NCI-H146 treated with DMSO at 0.1 percent for 48 hours (cell line): ENCODE measurements around the gene TUBA3E.
"Not testable (repeated sequence)": the region's sequence is repeated elsewhere in the genome, so short reads cannot be mapped to it uniquely, and the experiment has no call there.

Source experiments
- DNase-seq: peaks from one replicate; lab custom pipeline; 2025; ENCODE audit not compliant: unreplicated experiment; lab: John Stamatoyannopoulos, UW

The TUBA3E gene

GRCh38 chr2:130198343-130198742, at the start of gene TUBA3E:
TSS of gene TUBA3E (minus strand) at chr2:130198439. CDS start at chr2:130198360, 79 bp downstream.
- DNase-seq = no peak

DNA sequence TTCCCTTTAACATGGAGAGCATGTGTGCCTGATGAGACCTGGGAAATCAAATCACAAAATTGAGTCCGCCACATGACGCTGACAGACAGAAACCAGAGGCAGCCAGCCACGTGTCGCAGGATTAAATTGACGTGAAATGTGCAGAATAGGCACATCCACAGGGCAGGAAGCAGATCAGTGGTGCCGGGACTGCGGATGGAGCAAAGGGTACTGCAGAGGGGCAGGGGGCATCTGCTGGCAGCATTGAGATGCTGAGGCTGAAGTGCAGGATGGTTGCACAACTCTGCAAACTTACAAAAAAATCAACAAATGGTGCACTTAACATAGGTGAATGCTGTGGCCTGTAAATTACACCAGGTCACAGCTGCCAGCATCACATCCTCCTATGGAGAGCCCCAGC, 48.2 kb upstream of the TUBA3E start:
- DNase-seq = no peak

DNA sequence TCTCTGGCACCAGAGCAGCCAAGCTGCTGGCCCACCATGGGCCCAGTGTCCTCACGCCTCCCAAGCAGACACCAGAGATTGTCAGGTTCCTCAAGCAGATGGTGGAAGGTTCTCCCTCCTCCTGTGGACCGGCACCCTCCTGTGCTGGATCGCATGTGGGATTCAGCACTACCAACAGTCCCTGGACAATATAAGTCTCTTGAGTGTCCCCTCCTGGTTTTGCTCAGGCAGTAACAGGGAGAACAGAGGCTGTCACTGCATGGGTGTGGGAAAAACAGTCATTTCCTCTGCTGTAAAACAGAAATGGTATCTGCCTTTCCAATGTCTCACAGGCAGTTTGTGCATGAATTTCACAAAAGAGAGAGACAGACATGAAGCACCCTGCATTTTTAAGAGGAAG, 47.7 kb upstream of the TUBA3E start:
- no peak for DNase-seq

DNA sequence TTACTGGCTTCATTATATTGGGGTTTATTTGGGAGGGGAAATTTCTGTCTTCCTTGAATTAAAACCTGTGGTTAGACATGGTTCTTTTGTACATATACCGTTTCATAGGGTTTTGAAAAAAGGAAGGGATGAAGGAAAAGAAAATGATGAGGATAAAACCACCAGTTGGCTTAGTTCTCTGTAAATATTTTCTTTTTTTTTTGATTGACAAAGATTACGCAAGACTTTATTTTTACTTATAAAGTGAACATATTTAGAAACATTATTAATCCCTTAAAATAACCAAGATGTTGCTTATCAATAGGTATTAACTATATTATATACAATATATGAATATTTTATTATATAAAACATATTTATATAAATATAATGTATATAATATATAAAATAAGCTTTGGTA, 45.1 kb upstream of the TUBA3E start:
- DNase-seq = no peak

GRCh38 chr2:130241041-130241707, 42.9 kb upstream of the TUBA3E start:
- DNase-seq = no peak

GRCh38 chr2:130239581-130239980, 41.3 kb upstream of the TUBA3E start:
- DNase-seq = not testable (repeated sequence)

DNA sequence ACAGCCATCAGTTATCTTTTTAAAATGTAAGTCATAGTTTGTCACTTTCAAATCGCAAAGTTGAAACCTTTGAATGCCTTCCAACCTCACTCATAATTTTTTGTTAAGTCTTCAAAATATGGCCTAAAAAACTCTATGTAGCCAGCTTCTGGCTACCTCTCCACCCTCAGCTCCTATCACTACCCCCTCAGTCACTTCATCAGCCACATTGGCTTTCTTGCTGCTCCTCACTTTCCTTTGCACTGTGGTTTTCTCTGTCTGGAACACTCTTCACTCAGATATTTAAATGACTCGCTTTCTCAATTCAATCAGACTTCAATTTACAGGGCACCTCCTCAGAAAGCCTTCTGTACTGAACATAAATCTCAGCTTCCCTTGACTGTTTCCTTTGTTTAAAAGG, 34.8 kb upstream of the TUBA3E start:
- DNase-seq = not testable (repeated sequence)

DNA sequence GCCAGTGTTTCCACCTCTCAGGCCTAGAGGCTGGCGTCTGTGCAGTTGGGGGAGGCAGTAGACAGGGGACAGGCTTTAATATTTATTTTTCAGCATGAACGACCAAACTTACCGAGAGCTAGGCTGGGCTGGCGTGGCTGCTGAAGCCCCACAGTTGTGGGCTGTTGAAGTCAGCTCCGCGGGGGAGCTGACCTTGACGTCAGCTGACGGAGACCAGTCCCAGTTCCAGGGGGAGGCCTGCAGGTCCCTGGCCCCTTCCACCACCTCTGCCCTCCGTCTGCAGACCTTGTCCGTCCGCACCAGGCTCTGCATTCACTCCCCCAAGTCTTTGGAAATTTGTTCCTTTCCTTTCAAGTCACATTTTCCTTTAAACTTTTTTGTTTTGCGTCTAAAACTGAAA, 33.4 kb upstream of the TUBA3E start:
- DNase-seq = no peak

- not testable (repeated sequence) for DNase-seq
These were observed 32.7 kb upstream of the TUBA3E start for GRCh38 chr2:130230907-130231306.

GRCh38 chr2:130230376-130230775, 32.1 kb upstream of the TUBA3E start:
- DNase-seq = not testable (repeated sequence)

GRCh38 chr2:130229161-130229510, 30.9 kb upstream of the TUBA3E start:
- DNase-seq = not testable (repeated sequence)

DNA sequence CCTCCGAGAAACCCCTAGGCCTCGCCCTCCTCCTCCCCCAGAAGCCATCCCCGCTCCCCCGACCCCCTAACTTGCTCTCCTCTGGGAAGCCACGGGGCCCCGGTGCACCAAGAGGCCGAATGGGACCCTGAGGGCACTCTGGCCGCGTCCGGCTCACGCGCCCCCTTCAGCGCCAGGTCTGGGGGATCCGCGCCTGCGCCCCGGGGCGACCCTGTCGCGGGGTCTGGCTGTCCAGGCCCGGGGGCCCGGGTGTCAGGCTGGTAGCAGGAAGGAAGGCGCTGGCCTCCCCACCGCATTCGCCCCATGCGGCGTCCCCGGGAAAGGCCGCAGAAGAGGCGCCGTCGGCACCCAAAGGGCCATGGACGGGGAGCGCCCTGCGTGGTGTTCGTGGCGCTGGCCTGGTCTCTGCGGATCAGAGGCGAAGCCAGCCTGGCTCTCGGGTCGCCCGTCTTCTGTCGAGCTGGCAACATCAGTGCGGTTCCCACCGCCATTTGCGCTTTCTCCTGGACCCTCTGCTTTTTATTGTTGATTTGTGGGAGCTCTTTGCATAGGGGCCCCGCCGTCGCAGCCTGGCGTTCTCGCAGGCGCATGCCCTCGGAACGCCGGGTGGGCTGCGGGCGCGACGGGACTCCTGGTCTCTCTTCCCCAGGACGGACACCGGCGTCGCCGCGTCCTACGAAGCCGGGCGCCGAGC, 30.4 kb upstream of the TUBA3E start:
- DNase-seq = not testable (repeated sequence)

DNA sequence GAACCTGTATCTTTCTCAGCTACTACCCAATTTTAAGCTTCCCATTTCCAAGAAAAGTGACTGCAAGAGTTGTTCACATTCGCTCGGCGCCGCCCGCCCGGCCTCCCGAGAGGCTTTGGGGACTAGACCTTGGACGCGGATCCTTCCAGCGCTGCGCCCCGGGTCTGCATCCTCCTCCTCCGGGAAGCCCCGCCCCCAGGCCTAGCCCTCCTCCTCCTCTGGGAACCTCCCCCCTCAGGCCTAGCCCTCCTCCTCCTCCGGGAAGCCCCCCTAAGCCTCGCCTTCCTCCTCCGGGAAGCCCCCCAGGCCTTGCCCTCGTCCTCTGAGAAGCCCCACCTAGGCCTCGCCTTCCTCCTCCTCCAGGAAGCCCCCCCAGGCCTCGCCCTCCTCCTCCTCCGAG, 29.8 kb upstream of the TUBA3E start:
- DNase-seq = not testable (repeated sequence)

DNA sequence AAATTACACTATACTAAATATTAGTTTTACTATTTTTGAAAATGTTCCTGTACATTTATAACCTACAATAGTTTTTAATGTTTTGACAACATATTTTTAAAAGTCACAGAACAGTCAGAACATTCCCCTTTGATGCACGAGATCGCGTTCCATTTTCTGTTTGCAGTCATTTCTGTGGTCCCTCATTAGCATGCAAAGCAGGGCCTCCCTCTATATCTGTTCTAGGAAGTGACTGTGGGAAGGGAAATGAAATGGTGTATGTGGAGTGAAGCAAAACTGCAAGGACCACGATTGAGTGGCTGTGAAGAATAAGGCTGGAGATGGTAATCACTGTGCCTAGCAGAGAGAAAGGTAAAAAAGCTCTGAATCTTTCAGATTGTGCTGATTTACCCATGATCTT, 24.3 kb upstream of the TUBA3E start:
- DNase-seq = not testable (repeated sequence)

- DNase-seq = not testable (repeated sequence)
These were observed 22.3 kb upstream of the TUBA3E start for GRCh38 chr2:130220505-130220904.

- not testable (repeated sequence) for DNase-seq
These were observed 20.9 kb upstream of the TUBA3E start for GRCh38 chr2:130219147-130219546.

GRCh38 chr2:130207051-130207450, 8.8 kb upstream of the TUBA3E start:
- DNase-seq = not testable (repeated sequence)

DNA sequence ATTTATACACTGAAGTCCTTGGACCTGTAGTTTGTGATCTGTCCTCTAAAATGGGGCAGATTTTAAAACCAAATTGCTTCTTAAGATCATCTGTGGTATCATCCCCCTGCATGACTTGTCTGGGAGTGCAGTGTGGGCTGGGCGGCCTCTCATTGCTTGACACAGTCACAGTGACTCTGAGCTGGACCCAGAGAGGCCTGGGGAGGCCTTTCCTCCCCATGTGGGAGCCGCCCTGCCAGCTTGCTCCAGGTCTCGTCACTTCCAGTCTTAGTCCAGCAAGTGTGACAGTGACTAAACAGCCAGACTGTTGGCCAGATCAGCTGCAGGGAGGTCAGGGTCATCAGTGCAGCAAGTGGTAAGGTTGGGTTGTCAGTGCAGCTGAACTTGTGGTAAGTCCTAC, 4.9 kb upstream of the TUBA3E start:
- DNase-seq = not testable (repeated sequence)

DNA sequence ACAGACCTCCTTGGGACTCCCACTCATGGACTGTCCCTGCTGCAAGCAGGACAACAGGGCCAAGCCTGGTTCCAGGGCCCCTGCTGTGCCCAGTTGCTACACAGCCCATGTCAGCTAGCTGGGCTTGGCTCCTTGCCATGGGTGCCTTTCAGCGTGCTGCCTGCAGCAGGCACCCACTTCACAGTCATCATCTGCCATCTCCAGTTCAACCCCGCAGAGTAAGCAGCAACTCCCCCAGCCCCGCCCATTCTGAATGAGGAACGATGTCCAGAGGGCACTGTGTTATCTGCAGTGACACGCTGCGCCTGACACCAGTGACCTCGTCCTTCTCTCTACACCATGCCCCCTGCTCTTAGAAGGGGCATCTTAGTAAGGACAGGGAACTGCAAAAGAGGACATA, 4.3 kb upstream of the TUBA3E start:
- not testable (repeated sequence) for DNase-seq

GRCh38 chr2:130196052-130196451, 2.2 kb downstream of the TUBA3E start:
- not testable (repeated sequence) for DNase-seq

- not testable (repeated sequence) for DNase-seq
These were observed 3.1 kb downstream of the TUBA3E start for GRCh38 chr2:130195089-130195635.

DNA sequence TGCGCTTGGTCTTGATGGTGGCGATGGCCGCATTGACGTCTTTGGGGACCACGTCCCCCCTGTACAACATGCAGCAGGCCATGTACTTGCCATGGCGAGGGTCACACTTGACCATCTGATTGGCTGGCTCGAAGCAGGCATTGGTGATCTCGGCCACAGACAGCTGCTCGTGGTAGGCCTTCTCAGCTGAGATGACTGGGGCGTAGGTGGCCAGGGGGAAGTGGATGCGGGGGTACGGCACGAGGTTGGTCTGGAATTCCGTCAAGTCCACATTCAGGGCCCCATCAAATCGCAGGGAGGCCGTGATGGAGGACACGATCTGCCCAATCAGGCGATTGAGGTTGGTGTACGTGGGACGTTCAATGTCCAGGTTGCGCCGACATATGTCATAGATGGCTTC, 4.4 kb downstream of the TUBA3E start:
- DNase-seq = not testable (repeated sequence)
